Endothelial cell of coronary artery (primary cell): Measurements from ENCODE around the gene ABCC4. TPM values are rescaled to one million over a fixed set of nuclear protein-coding genes. Genes with fewer than 3 reads are reported as not detected.

ENCODE experiments used
- total RNA-seq: library from RNA; depleted of rRNA; stranded (reverse); fragments of >200 nt; gene quantifications from 2 replicates; pipeline ENCODE4 v1.2.3, GENCODE V29; 2014

ABCC4 gene
- total RNA-seq = 27.4 and 31.4 TPM in 2 replicates

DNA sequence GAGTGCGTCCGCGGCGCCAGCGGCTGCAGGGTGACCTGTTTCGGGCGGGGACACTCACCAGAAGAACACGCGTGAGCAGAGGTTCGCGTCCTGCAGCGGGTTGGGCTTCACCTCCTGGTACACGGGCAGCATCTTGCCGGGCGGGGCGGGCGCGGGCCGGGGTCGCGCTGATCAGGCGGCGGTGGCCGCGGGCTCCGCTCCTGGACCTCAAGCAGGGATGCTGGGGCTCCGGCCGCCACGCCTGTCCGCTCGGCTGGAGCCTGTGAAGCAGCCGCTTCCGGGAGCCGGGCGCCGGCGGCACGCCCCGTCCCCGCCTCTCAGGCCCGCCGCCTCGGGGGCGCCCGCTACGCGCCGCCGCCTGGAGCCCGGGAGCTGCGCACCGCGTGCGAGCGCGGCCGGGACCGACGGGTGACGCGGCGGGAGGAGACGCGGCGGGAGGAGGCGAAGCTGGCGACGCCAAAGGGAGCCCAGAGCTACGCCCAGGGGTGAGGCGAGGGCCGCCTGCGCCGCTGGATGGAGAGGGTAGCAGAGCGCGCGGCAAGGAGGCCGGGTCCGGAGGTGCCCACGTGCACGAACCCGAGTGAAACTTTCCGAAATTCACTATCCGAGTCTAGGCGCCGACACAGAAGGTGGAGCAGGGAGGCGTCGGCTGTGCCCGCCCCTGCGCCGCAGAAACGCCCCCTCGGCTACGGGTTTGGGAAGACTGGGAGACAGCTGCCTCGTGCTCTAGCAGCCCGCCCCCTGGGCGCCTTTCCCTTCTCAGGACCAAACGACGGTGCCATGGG, at the start of gene ABCC4:
TSS of gene ABCC4 (minus strand) at position 269 of the 785 bp plus-strand sequence. CDS start at position 132, 137 bp downstream.

